K562 (cell line): ENCODE measurements around the gene PRTN3. TPM values are rescaled to one million over a fixed set of nuclear protein-coding genes. Genes with fewer than 3 reads are reported as not detected.
A peak's percentile ranks its signal among the peaks of the same experiment; 100 is the strongest.

Experiments
- CBFA2T2 ChIP-seq: fragments of 450-650 bp; conservative IDR thresholded peaks from 2 replicates; pipeline ENCODE4 v1.6.1; 2017; ENCODE audit warnings: mild to moderate bottlenecking
- CBX3 ChIP-seq, 2 experiments: IDR thresholded peaks; 1 replicate in 1 of 2; 2 replicates in 1 of 2; pipeline ENCODE4 v1.6.1; 2012; ENCODE audit warnings: inconsistent platforms in 2 of 2, low read length in 2 of 2, borderline replicate concordance in 1 of 2, control low read depth in 1 of 2
- GTF2A2 ChIP-seq: IDR thresholded peaks from 2 replicates; pipeline ENCODE4 v1.6.1; 2016; ENCODE audit warnings: mild to moderate bottlenecking, missing genetic modification characterization, missing compliant biosample characterization
- KDM2B ChIP-seq: fragments of 250-450 bp; sonication (Bioruptor Pico); IDR thresholded peaks from 2 replicates; pipeline ENCODE4 v1.8.0; 2021; ENCODE audit warnings: mild to moderate bottlenecking, moderate library complexity
- STAG1 ChIP-seq: sonication (generic); formaldehyde crosslinking; IDR thresholded peaks from 2 replicates; pipeline ENCODE4 v1.5.0; 2020; ENCODE audit warnings: missing genetic modification reagents, borderline replicate concordance
- ZBTB40 ChIP-seq, 2 experiments: fragments of 450-650 bp in 1 of 2; sonication (generic) in 1 of 2; formaldehyde crosslinking in 1 of 2; IDR thresholded peaks; 2 replicates each; pipeline versions ENCODE4 v1.7.1 to v1.9.0; 2016 to 2022; ENCODE audit warnings: inconsistent platforms in 1 of 2, mild to moderate bottlenecking in 1 of 2, missing genetic modification reagents in 1 of 2
- ZBTB49 ChIP-seq: sonication (generic); formaldehyde crosslinking; IDR thresholded peaks from 2 replicates; pipeline ENCODE4 v1.8.0; 2022; ENCODE audit warnings: missing genetic modification reagents, mild to moderate bottlenecking, borderline replicate concordance
- ZKSCAN3 ChIP-seq: fragments of 250-450 bp; sonication (Bioruptor Pico); IDR thresholded peaks from 2 replicates; pipeline ENCODE4 v1.4.0; 2020
- ZKSCAN8 ChIP-seq: fragments of 200-800 bp; sonication (Bioruptor generic); IDR thresholded peaks from 2 replicates; pipeline ENCODE4 v1.6.1; 2016; ENCODE audit warnings: missing genetic modification characterization, missing compliant biosample characterization
- ZNF717 ChIP-seq: fragments of 250-450 bp; sonication (Bioruptor Pico); IDR thresholded peaks from 2 replicates; pipeline ENCODE4 v1.5.0; 2021
- ZNF778 ChIP-seq: fragments of 450-650 bp; formaldehyde crosslinking; IDR thresholded peaks from 2 replicates; pipeline ENCODE4 v1.4.0; 2020; ENCODE audit warnings: mild to moderate bottlenecking, moderate library complexity
- polyA plus RNA-seq, 8 experiments: library from polyadenylated mRNA; depleted of rRNA in 4 of 8; stranded (reverse) in 5 of 8; unstranded in 3 of 8; fragments of >200 nt; fragmentation: Nextera tagmentation in 2 of 8; fragmentation: Illumina TruSeq in 1 of 8; extraction: Ambion mirVana in 2 of 8; extraction: Trizol in 1 of 8; gene quantifications; 2 replicates each; pipeline versions ENCODE4 v1.2.1 to v1.2.3, GENCODE V29; 2011 to 2014; ENCODE audit warnings: inconsistent platforms in 1 of 8, missing spikeins in 1 of 8
- total RNA-seq, 7 experiments: library from RNA; depleted of rRNA in 6 of 7; stranded (reverse); fragments of >200 nt in 6 of 7; fragmentation: Illumina TruSeq in 2 of 7; extraction: Trizol in 2 of 7; gene quantifications; 2 replicates each; pipeline versions ENCODE4 v1.2.1 to v1.2.3, GENCODE V29; 2011 to 2021; ENCODE audit warnings: low replicate concordance in 1 of 7
- TF ChIP-seq, protein P1 (sequence below): fragments of 250-450 bp; sonication (Bioruptor Pico); IDR thresholded peaks from 2 replicates; pipeline ENCODE4 v1.6.1; 2021; ENCODE audit warnings: mild to moderate bottlenecking
- TF ChIP-seq, protein P2 (sequence below): sonication (generic); formaldehyde crosslinking; IDR thresholded peaks from 2 replicates; pipeline ENCODE4 v1.8.0; 2022; ENCODE audit warnings: missing genetic modification reagents, mild to moderate bottlenecking, moderate library complexity, borderline replicate concordance
- TF ChIP-seq, protein P3 (sequence below): fragments of 250-450 bp; sonication (Bioruptor Pico); IDR thresholded peaks from 2 replicates; pipeline ENCODE4 v1.8.0; 2022; ENCODE audit warnings: inconsistent platforms, mild to moderate bottlenecking, moderate library complexity, borderline replicate concordance

Gene PRTN3
- total and polyA plus RNA-seq, 9 of the 15 experiments (the other 6 are each of a cell fraction or from before 2014, with no cell fraction given), result 0.14 to 0.86 (median 0.43) TPM; not detected in 3

GRCh38 chr19:844546-844971 lies 3.8 kb downstream of the PRTN3 start (continued):
- TF ChIP-seq, protein P1, sequence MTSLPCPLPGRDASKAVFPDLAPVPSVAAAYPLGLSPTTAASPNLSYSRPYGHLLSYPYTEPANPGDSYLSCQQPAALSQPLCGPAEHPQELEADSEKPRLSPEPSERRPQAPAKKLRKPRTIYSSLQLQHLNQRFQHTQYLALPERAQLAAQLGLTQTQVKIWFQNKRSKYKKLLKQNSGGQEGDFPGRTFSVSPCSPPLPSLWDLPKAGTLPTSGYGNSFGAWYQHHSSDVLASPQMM (CRISPR knock-in tag), result no peak
- TF ChIP-seq, protein P2, sequence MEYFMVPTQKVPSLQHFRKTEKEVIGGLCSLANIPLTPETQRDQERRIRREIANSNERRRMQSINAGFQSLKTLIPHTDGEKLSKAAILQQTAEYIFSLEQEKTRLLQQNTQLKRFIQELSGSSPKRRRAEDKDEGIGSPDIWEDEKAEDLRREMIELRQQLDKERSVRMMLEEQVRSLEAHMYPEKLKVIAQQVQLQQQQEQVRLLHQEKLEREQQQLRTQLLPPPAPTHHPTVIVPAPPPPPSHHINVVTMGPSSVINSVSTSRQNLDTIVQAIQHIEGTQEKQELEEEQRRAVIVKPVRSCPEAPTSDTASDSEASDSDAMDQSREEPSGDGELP (CRISPR knock-in tag), result 0 out of 2 replicates have a peak, but pooled peaks have one; percentile 22
- TF ChIP-seq ZNF717 (CRISPR knock-in tag), result no peak
- TF ChIP-seq, protein P3, sequence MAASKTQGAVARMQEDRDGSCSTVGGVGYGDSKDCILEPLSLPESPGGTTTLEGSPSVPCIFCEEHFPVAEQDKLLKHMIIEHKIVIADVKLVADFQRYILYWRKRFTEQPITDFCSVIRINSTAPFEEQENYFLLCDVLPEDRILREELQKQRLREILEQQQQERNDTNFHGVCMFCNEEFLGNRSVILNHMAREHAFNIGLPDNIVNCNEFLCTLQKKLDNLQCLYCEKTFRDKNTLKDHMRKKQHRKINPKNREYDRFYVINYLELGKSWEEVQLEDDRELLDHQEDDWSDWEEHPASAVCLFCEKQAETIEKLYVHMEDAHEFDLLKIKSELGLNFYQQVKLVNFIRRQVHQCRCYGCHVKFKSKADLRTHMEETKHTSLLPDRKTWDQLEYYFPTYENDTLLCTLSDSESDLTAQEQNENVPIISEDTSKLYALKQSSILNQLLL (CRISPR knock-in tag), result no peak
- no peak for TF ChIP-seq ZBTB49
- TF ChIP-seq ZNF778 (CRISPR knock-in tag), result no peak
- TF ChIP-seq STAG1 (CRISPR knock-in tag), result no peak
- no peak for TF ChIP-seq KDM2B (CRISPR knock-in tag)
- TF ChIP-seq ZKSCAN8, result peak; percentile 65; the same call in 1 of the 2 replicates
- TF ChIP-seq CBFA2T2, result no peak
- no peak for TF ChIP-seq ZKSCAN3 (CRISPR knock-in tag)
- peak in 1 of 2 experiments; percentile 12; a peak in 1 of 3 replicates for TF ChIP-seq CBX3 (IDR thresholded peaks at IDR 0.05; ENCODE audit: borderline replicate concordance in 1 of 2, low read length in 2 of 2)
- TF ChIP-seq ZBTB40 (IDR thresholded peaks at IDR 0.05), result no peak
- TF ChIP-seq ZBTB40 (CRISPR knock-in tag; IDR thresholded peaks at IDR 0.05), result no peak
- no peak for TF ChIP-seq GTF2A2 (tag)
